Activated T-cell treated with anti-CD3 and anti-CD28 coated beads, Interleukin-2, amount 50 U/mL, for 4 hours (primary cell): ENCODE measurements around the gene ASB4. TPM values are rescaled to one million over a fixed set of nuclear protein-coding genes. Genes with fewer than 3 reads are reported as not detected.

Experiments
- ATAC-seq, 2 donors: fragments of 200-7000 bp; cut with Tn5 transposase; one replicate each; pipeline ENCODE4 v1.10.0; 2021
- DNase-seq: peaks from one replicate; pipeline ENCODE4 v3.0.0-alpha.2; 2020
- H3K27me3 Mint-ChIP-seq: one replicate; pipeline ENCODE4 v1.8.0; 2021; ENCODE audit warnings: low read depth, mixed read lengths
- H3K36me3 Mint-ChIP-seq: one replicate; pipeline ENCODE4 v1.8.0; 2022; ENCODE audit warnings: mixed read lengths; ENCODE audit not compliant: insufficient read depth
- H3K4me1 Mint-ChIP-seq: one replicate; pipeline ENCODE4 v1.8.0; 2021; ENCODE audit warnings: low read depth, mixed read lengths
- H3K4me3 Mint-ChIP-seq: one replicate; pipeline ENCODE4 v1.8.0; 2021; ENCODE audit warnings: mild to moderate bottlenecking, moderate library complexity, mixed read lengths
- H3K9me3 Mint-ChIP-seq: one replicate; pipeline ENCODE4 v1.8.0; 2021; ENCODE audit warnings: mixed read lengths
- total RNA-seq, 3 donors: library from RNA; stranded (reverse); gene quantifications; one replicate each; pipeline ENCODE4 v1.2.1, GENCODE V29; 2021

The ASB4 gene
- total RNA-seq, 3 donors from 2014 or later: 0.05 TPM; not detected in 2

- ATAC-seq (no peak), DNase-seq (no peak)
- H3K9me3 Mint-ChIP-seq: no peaks in the 10 kb centered on the region
- no peaks in the 10 kb centered on the region for H3K36me3 Mint-ChIP-seq
- H3K4me1 Mint-ChIP-seq: no peaks in the 10 kb centered on the region
- peaks cover 3% of the 10 kb centered on the region for H3K27me3 Mint-ChIP-seq
- H3K4me3 Mint-ChIP-seq: no peak overlapping the region
These were observed 41.5 kb downstream of the ASB4 start for GRCh38 chr7:95527033-95527775.

DNA sequence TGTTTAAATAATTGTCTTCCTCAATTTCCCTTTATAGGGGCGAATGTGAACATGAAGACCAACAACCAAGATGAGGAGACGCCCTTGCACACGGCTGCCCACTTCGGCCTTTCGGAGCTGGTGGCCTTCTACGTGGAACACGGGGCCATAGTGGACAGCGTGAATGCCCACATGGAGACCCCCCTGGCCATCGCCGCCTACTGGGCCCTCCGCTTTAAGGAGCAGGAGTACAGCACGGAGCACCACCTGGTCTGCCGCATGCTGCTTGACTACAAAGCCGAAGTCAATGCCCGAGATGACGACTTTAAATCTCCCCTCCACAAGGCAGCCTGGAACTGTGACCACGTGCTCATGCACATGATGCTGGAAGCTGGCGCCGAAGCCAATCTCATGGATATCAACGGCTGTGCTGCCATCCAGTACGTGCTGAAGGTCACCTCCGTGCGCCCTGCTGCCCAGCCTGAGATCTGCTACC, 42.1 kb downstream of the ASB4 start:
- peaks cover 3% of the 10 kb centered on the region for H3K27me3 Mint-ChIP-seq
- no peaks in the 10 kb centered on the region for H3K36me3 Mint-ChIP-seq
- ATAC-seq (no peak), DNase-seq (no peak)
- no peaks in the 10 kb centered on the region for H3K9me3 Mint-ChIP-seq
- H3K4me1 Mint-ChIP-seq: no peaks in the 10 kb centered on the region
- H3K4me3 Mint-ChIP-seq: no peak overlapping the region

- DNase-seq (no peak), ATAC-seq (no peak)
- peaks cover 4% of the 10 kb centered on the region for H3K27me3 Mint-ChIP-seq
- no peaks in the 10 kb centered on the region for H3K9me3 Mint-ChIP-seq
- no peaks in the 10 kb centered on the region for H3K36me3 Mint-ChIP-seq
- H3K4me3 Mint-ChIP-seq: no peak overlapping the region
- H3K4me1 Mint-ChIP-seq: no peaks in the 10 kb centered on the region
These were observed 44.0 kb downstream of the ASB4 start for GRCh38 chr7:95529701-95530100.

DNA sequence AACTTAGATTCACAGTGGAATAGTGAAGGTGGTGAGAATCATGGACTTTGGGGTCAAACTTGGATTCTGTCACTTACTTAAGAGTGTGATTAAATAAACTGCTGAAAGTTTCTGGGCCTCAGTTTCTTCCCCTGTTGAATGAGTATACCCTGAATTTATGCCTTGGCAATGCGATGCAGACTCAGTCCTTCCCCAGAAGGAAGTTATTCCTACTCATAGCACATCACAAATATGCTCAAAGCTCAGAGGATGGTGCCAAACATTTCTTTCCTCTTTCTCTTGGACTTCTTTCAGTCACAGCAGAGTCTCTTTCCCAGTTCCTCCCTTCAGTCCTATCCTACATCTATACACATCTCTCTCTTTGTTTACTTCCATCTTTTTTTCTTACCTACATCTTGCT, 45.1 kb downstream of the ASB4 start:
- Mint-ChIP-seq H3K4me1 (no peaks in the 10 kb centered on the region), H3K27me3 (peaks cover 6% of the 10 kb centered on the region), H3K4me3 (no peak overlapping the region), H3K36me3 (no peaks in the 10 kb centered on the region), H3K9me3 (no peaks in the 10 kb centered on the region)
- ATAC-seq (no peak), DNase-seq (no peak)

DNA sequence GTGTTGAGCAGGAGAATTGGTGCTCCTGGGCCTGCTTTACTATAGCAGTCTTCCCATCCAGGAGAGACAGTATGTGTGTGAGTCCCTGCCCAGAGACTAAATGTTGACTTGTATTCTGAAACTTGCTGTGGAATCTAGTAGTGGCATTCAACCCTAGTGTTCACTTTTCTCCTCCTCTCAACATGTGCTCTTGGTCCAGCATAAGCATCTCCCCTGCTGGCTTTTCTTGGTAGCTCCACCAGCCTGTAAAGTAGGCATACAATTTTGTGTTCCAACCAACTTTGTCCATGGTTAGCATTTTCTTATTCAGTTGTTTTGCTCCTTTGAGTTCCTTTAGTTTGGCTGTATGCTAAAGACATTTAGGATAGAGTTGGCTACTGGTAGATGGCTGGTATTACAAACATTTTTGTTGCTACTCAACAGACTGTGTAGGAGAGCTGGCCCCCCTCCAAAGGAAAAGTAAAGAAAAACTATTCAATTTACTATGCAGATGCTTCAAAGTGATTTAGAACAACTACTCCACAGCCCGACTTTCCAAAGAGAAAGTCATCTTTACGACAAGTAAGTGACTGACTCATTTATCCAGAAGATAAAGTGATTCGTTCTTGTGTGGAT, 46.0 kb downstream of the ASB4 start:
- Mint-ChIP-seq H3K27me3 (peaks cover 6% of the 10 kb centered on the region), H3K4me1 (no peaks in the 10 kb centered on the region), H3K9me3 (no peaks in the 10 kb centered on the region), H3K4me3 (no peak overlapping the region), H3K36me3 (no peaks in the 10 kb centered on the region)
- DNase-seq (no peak), ATAC-seq (no peak)

- H3K27me3 Mint-ChIP-seq: peaks cover 5% of the 10 kb centered on the region
- no peak for DNase-seq
- ATAC-seq: no peak
- H3K4me1 Mint-ChIP-seq: no peaks in the 10 kb centered on the region
- no peak overlapping the region for H3K4me3 Mint-ChIP-seq
- no peaks in the 10 kb centered on the region for H3K9me3 Mint-ChIP-seq
- no peaks in the 10 kb centered on the region for H3K36me3 Mint-ChIP-seq
These were observed 49.1 kb downstream of the ASB4 start for GRCh38 chr7:95534796-95535195.

GRCh38 chr7:95535662-95536061, 49.9 kb downstream of the ASB4 start:
- H3K36me3 Mint-ChIP-seq: no peaks in the 10 kb centered on the region
- peaks cover 5% of the 10 kb centered on the region for H3K27me3 Mint-ChIP-seq
- H3K9me3 Mint-ChIP-seq: no peaks in the 10 kb centered on the region
- no peaks in the 10 kb centered on the region for H3K4me1 Mint-ChIP-seq
- no peak overlapping the region for H3K4me3 Mint-ChIP-seq
- DNase-seq (no peak), ATAC-seq (no peak)

DNA sequence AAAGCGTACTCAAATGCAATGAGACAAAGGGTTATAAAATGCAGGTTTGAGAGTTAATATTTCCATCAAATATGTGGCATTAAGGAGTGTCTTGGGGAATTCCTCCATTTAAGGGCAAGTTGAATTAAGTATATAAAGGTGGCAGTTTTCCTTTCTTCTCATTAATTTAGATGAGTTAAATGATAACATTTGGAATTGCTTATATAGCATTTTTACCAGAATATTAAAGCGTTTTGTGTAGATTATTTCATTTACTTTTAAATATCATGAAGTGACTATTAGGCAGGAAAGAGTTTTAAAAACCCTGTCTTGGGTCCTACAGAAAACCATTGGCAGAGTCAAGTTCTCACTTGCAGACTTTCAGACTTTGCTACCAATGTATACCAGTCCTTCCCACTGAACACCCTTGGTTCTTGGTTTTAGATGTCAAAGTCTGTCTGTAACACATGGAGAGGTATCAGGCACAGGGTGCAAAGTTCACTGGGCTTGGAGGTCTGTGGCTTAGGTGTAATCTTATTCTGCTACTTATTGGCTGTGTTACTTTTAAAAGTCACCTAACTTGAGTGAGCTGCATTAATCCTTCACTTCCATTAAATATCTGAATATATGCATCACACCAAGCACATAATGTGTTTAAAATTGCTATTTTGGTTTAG, 51.0 kb downstream of the ASB4 start:
- no peaks in the 10 kb centered on the region for H3K4me1 Mint-ChIP-seq
- H3K9me3 Mint-ChIP-seq: no peaks in the 10 kb centered on the region
- no peak overlapping the region for H3K4me3 Mint-ChIP-seq
- H3K36me3 Mint-ChIP-seq: no peaks in the 10 kb centered on the region
- H3K27me3 Mint-ChIP-seq: peaks cover 8% of the 10 kb centered on the region
- ATAC-seq: no peak
- no peak for DNase-seq

DNA sequence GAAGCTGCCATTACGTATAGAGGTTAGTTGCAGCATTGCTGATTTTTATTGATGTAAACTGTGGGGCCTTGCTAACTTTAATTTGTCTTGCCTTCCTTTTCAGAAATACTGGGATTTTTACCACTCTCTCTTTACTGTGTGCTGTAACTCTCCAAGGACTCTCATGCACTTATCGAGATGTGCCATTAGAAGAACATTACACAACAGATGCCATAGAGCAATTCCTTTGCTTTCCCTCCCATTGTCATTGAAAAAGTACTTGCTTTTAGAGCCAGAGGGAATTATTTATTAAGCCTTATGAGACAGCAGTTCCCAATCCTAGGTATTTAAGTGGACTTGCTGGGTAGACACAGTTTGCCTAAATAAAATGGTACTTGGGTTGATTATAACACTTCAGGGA, 51.7 kb downstream of the ASB4 start:
- Mint-ChIP-seq H3K27me3 (peaks cover 8% of the 10 kb centered on the region), H3K9me3 (no peaks in the 10 kb centered on the region), H3K36me3 (no peaks in the 10 kb centered on the region), H3K4me3 (no peak overlapping the region), H3K4me1 (no peaks in the 10 kb centered on the region)
- DNase-seq (no peak), ATAC-seq (no peak)

- Mint-ChIP-seq H3K4me1 (no peaks in the 10 kb centered on the region), H3K27me3 (peaks cover 8% of the 10 kb centered on the region)
- ATAC-seq: no peak
These were observed 53.7 kb downstream of the ASB4 start for GRCh38 chr7:95539426-95539825.

DNA sequence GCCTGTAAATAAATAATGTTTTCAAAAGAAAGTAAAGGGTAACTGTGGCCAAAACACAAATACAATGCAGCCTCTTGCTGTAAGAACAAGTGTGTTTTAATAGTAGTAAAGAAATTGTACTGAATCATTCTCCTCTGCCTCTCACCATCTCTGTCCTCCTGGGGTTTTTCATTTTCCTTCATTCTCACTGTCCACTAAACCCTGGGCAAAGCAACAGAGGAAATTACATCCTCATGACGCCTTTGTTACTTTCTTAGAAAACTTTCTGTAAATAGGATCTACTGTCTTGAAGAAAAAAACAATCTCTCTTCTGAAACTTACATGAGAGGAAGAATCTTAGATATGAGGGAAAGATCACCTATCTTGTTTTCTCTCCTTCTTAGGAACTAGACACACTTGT, 54.6 kb downstream of the ASB4 start:
- Mint-ChIP-seq H3K27me3 (peaks cover 5% of the 10 kb centered on the region), H3K9me3 (no peaks in the 10 kb centered on the region), H3K4me1 (no peaks in the 10 kb centered on the region), H3K36me3 (no peaks in the 10 kb centered on the region), H3K4me3 (no peak overlapping the region)
- no peak for DNase-seq
- ATAC-seq: no peak

More at GRCh38 chr7:95539426-95539825, 53.7 kb downstream of the ASB4 start:
- Mint-ChIP-seq H3K4me3 (no peak overlapping the region), H3K9me3 (no peaks in the 10 kb centered on the region), H3K36me3 (no peaks in the 10 kb centered on the region)
- no peak for DNase-seq

- DNase-seq (no peak), ATAC-seq (no peak)
- Mint-ChIP-seq H3K9me3 (no peaks in the 10 kb centered on the region), H3K27me3 (peaks cover 3% of the 10 kb centered on the region), H3K4me3 (no peak overlapping the region), H3K36me3 (no peaks in the 10 kb centered on the region), H3K4me1 (no peaks in the 10 kb centered on the region)
These were observed 57.6 kb downstream of the ASB4 start for GRCh38 chr7:95543312-95543711.

- ATAC-seq: no peak
- no peak overlapping the region for H3K4me3 Mint-ChIP-seq
- peaks cover 3% of the 10 kb centered on the region for H3K27me3 Mint-ChIP-seq
- no peaks in the 10 kb centered on the region for H3K4me1 Mint-ChIP-seq
- no peaks in the 10 kb centered on the region for H3K36me3 Mint-ChIP-seq
- H3K9me3 Mint-ChIP-seq: no peaks in the 10 kb centered on the region
- DNase-seq: no peak
These were observed 58.4 kb downstream of the ASB4 start for GRCh38 chr7:95544171-95544570.

DNA sequence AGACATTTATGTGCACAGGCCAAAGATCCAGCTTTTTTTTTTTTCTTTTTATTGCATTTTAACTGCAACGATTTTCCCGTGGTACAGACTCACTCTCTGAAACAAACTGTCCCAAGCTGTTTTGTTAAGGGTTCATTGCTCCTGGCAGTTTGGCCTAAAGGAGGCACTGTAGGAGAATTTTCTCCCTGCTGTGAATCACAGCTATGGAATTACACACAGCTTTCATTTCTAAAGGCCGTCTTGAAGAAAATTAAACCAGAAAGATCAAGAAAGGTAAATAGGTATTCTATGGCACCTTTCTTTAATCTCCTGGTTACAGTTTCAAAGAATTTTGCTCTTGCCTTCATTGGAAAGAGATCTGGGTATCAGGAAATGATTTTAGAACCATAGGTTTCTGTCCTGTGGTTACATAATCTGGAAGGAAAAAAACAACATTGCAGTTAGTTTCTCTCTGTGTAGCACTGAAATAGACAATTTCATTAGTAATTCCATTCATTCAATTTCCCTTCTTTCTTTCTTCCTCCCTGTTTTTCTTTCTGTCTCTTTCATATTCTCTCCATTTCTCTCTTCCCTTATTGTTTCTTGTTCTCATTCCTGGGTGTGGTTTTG, 59.4 kb downstream of the ASB4 start:
- H3K9me3 Mint-ChIP-seq: no peaks in the 10 kb centered on the region
- ATAC-seq: no peak
- H3K36me3 Mint-ChIP-seq: no peaks in the 10 kb centered on the region
- peaks cover 3% of the 10 kb centered on the region for H3K27me3 Mint-ChIP-seq
- H3K4me3 Mint-ChIP-seq: no peak overlapping the region
- no peaks in the 10 kb centered on the region for H3K4me1 Mint-ChIP-seq
- no peak for DNase-seq
